KMS-11 (cell line): Measurements from ENCODE around the gene FLNC.

Source experiments
- H2AFZ ChIP-seq: fragments of 200-600 bp; sonication (generic); 2 replicates; pipeline ENCODE4 v1.6.1; 2016; ENCODE audit warnings: antibody characterized with exemption, mixed run types, low read depth
- H3K27ac ChIP-seq: fragments of 200-600 bp; sonication (generic); 2 replicates; pipeline ENCODE4 v1.6.1; 2016; ENCODE audit warnings: mild to moderate bottlenecking, mixed run types
- H3K27me3 ChIP-seq: fragments of 200-600 bp; sonication (generic); 2 replicates; pipeline ENCODE4 v1.6.1; 2017; ENCODE audit warnings: mild to moderate bottlenecking, low read depth, mixed run types, moderate library complexity; ENCODE audit not compliant: insufficient read depth
- H3K36me3 ChIP-seq: fragments of 200-600 bp; sonication (generic); 2 replicates; pipeline ENCODE4 v1.6.1; 2017; ENCODE audit warnings: mild to moderate bottlenecking, mixed run types; ENCODE audit not compliant: insufficient read depth
- H3K4me1 ChIP-seq: fragments of 200-600 bp; sonication (generic); 2 replicates; pipeline ENCODE4 v1.6.1; 2016; ENCODE audit warnings: mild to moderate bottlenecking, low read depth, mixed run types; ENCODE audit not compliant: poor library complexity, severe bottlenecking
- H3K4me2 ChIP-seq: fragments of 200-600 bp; sonication (generic); 2 replicates; pipeline ENCODE4 v1.7.0; 2016; ENCODE audit warnings: mild to moderate bottlenecking, mixed run types
- H3K4me3 ChIP-seq: fragments of 200-600 bp; sonication (generic); IDR thresholded peaks from 2 replicates; pipeline ENCODE4 v1.6.1; 2017; ENCODE audit warnings: low read depth, low read length, mixed read lengths; ENCODE audit not compliant: insufficient read depth
- H3K79me2 ChIP-seq: fragments of 200-600 bp; sonication (generic); 2 replicates; pipeline ENCODE4 v1.6.1; 2016; ENCODE audit warnings: low read depth, mixed run types; ENCODE audit not compliant: insufficient read depth
- H3K9ac ChIP-seq: fragments of 200-600 bp; sonication (generic); 2 replicates; pipeline ENCODE4 v1.6.1; 2016; ENCODE audit warnings: mild to moderate bottlenecking, mixed run types
- H4K20me1 ChIP-seq: fragments of 200-600 bp; sonication (generic); 2 replicates; pipeline ENCODE4 v1.6.1; 2016; ENCODE audit warnings: mild to moderate bottlenecking, mixed run types; ENCODE audit not compliant: insufficient read depth
- TF ChIP-seq, protein P1 (sequence below): fragments of 200-600 bp; sonication (generic); conservative IDR thresholded peaks from 2 replicates; pipeline ENCODE4 v1.6.1; 2017; ENCODE audit warnings: low read depth, mild to moderate bottlenecking, antibody characterized with exemption, low read length, moderate library complexity, mixed read lengths

FLNC gene

DNA sequence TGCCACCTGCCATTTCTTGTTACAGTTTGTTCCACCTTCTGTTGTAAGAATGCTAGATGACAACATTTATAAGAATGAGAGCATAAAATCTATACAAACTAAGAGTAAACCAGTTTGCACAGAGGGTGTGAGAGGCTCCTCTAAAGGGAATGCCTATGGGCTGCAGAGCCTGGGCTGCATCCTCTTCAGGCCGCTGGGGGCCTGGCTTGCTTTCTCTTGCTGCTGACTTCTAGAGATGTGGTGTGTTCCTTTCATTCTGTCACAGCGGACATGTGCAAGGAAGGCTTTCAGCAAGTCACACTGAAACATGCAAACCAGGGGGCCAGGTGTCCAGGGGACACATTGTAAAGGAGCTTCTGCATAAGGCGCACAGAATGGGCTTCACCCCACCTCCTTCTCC is 25.4 kb downstream of the FLNC start:
- no peaks in the 10 kb centered on the region for H3K36me3 ChIP-seq
- H3K9ac ChIP-seq = no peak overlapping the region
- H3K27me3 ChIP-seq = peaks cover 34% of the 10 kb centered on the region

DNA sequence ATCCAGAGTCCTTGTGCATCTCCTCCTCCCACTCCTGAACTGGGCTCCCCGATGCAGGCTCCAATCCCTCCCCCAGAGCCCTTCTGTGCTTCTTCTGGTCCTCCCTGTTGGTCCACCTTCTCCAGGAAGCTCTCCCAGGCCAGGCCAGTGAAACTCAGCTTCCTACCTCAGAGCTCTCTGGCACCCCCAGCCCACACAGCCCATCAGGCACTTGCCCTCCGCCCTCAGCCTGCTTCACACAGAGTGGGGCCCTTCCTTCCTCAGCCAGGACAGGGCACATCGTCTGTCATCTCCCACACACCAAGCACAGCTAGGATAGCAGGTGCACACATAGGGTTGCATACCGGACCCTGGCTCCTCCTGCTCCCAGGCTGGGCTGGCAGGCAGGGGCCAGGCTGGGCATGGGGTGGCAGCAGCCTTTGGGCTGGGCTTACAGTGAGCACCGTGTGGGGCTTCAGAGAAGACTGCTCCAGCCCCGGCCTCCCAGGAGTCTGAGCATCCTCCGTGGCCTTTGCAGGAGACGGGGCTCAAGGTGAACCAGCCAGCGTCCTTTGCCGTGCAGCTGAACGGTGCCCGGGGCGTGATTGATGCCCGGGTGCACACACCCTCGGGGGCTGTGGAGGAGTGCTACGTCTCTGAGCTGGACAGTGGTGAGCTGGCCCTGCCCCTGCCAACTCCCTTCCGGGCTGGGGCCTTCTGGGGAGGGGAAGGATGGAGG is 26.0 kb downstream of the FLNC start:
- H3K4me3 ChIP-seq = no peak overlapping the region
- H2AFZ ChIP-seq = no peak overlapping the region
- no peak overlapping the region for H3K9ac ChIP-seq
- H3K4me2 ChIP-seq = no peak overlapping the region
- no peaks in the 10 kb centered on the region for H4K20me1 ChIP-seq
- H3K27ac ChIP-seq = no peak overlapping the region
- H3K4me1 ChIP-seq = peaks cover 22% of the 10 kb centered on the region
- TF ChIP-seq, protein P1, sequence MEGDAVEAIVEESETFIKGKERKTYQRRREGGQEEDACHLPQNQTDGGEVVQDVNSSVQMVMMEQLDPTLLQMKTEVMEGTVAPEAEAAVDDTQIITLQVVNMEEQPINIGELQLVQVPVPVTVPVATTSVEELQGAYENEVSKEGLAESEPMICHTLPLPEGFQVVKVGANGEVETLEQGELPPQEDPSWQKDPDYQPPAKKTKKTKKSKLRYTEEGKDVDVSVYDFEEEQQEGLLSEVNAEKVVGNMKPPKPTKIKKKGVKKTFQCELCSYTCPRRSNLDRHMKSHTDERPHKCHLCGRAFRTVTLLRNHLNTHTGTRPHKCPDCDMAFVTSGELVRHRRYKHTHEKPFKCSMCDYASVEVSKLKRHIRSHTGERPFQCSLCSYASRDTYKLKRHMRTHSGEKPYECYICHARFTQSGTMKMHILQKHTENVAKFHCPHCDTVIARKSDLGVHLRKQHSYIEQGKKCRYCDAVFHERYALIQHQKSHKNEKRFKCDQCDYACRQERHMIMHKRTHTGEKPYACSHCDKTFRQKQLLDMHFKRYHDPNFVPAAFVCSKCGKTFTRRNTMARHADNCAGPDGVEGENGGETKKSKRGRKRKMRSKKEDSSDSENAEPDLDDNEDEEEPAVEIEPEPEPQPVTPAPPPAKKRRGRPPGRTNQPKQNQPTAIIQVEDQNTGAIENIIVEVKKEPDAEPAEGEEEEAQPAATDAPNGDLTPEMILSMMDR = no peak
- H3K36me3 ChIP-seq = no peaks in the 10 kb centered on the region
- H3K79me2 ChIP-seq = no peaks in the 10 kb centered on the region
- peaks cover 34% of the 10 kb centered on the region for H3K27me3 ChIP-seq

More for the DNA sequence above, 25.4 kb downstream of the FLNC start:
- Histone ChIP-seq H4K20me1 (no peaks in the 10 kb centered on the region), H3K4me1 (peaks cover 16% of the 10 kb centered on the region), H3K27ac (no peak overlapping the region), H3K79me2 (no peaks in the 10 kb centered on the region), H3K4me2 (no peak overlapping the region), H3K4me3 (no peak overlapping the region), H2AFZ (no peak overlapping the region)
- TF ChIP-seq, protein P1 = no peak

- Histone ChIP-seq H3K4me3 (no peak overlapping the region), H3K27me3 (peaks cover 21% of the 10 kb centered on the region), H3K27ac (peak overlapping the region; percentile 42; the same call in 1 of the 2 replicates), H3K36me3 (no peaks in the 10 kb centered on the region), H2AFZ (peak overlapping the region; percentile 62; the same call in 1 of the 2 replicates), H3K4me2 (no peak overlapping the region; the same call in 1 of the 2 replicates), H4K20me1 (no peaks in the 10 kb centered on the region), H3K4me1 (peaks cover 36% of the 10 kb centered on the region), H3K79me2 (peaks cover 8% of the 10 kb centered on the region; the same call in 1 of the 2 replicates), H3K9ac (no peak overlapping the region)
- TF ChIP-seq, protein P1 = no peak
Measured at GRCh38 chr7:128858380-128859231, 28.4 kb downstream of the FLNC start.

GRCh38 chr7:128859232-128860157 is 29.3 kb downstream of the FLNC start:
- peaks cover 45% of the 10 kb centered on the region for H3K4me1 ChIP-seq
- H3K4me2 ChIP-seq = peak overlapping the region; percentile 59
- H3K36me3 ChIP-seq = no peaks in the 10 kb centered on the region
- TF ChIP-seq, protein P1 = no peak
- peak overlapping the region; percentile 42 for H3K27ac ChIP-seq
- H3K4me3 ChIP-seq = no peak overlapping the region
- H3K27me3 ChIP-seq = peaks cover 12% of the 10 kb centered on the region; the same call in 1 of the 2 replicates
- H2AFZ ChIP-seq = peak overlapping the region; percentile 62
- H4K20me1 ChIP-seq = no peaks in the 10 kb centered on the region
- H3K9ac ChIP-seq = no peak overlapping the region; the same call in 1 of the 2 replicates
- H3K79me2 ChIP-seq = peaks cover 17% of the 10 kb centered on the region; the same call in 1 of the 2 replicates
